Right lobe of liver (tissue), 6 donors: Measurements from ENCODE around the gene KAT7. TPM values are rescaled to one million over a fixed set of nuclear protein-coding genes. Genes with fewer than 3 reads are reported as not detected.

ENCODE experiments used
- ATAC-seq, 4 donors: fragments of 200-7000 bp; cut with Tn5 transposase; one replicate each; pipeline ENCODE4 v1.9.1; 2020; ENCODE audit warnings: mild to moderate bottlenecking in 4 of 4, moderate library complexity in 4 of 4
- DNase-seq, 3 donors: peaks; one replicate each; pipeline ENCODE4 v3.0.0-alpha.2; 2020
- H3K27ac ChIP-seq, 3 donors: fragments of 200-600 bp; one replicate each; pipeline ENCODE4 v1.8.0; 2022
- H3K27me3 ChIP-seq, 2 donors: fragments of 200-600 bp; one replicate each; pipeline ENCODE4 v1.8.0; 2022
- H3K36me3 ChIP-seq, 4 donors: fragments of 200-600 bp; sonication (generic) in 1 of 4; one replicate each; pipeline versions ENCODE4 v1.5.1 to v1.8.0; 2017 to 2022; ENCODE audit warnings: control low read depth in 1 of 4
- H3K4me1 ChIP-seq, 4 donors: fragments of 200-600 bp; sonication (generic) in 1 of 4; one replicate each; pipeline versions ENCODE4 v1.5.1 to v1.8.0; 2017 to 2022; ENCODE audit warnings: control low read depth in 1 of 4
- H3K4me3 ChIP-seq, 3 donors: fragments of 200-600 bp; one replicate each; pipeline ENCODE4 v1.8.0; 2022
- H3K9me3 ChIP-seq, 4 donors: fragments of 200-600 bp; sonication (generic) in 1 of 4; one replicate each; pipeline versions ENCODE4 v1.5.1 to v1.8.0; 2017 to 2022; ENCODE audit warnings: control low read depth in 1 of 4
- CTCF ChIP-seq, 4 donors: fragments of 200-600 bp in 3 of 4; fragments of 450-650 bp in 1 of 4; IDR thresholded peaks; one replicate each; pipeline versions ENCODE4 v1.5.1 to v1.8.0; 2016 to 2022; ENCODE audit warnings: antibody characterized with exemption in 4 of 4, mild to moderate bottlenecking in 2 of 4
- POLR2A ChIP-seq: fragments of 450-650 bp; IDR thresholded peaks from one replicate; pipeline ENCODE4 v1.6.1; 2017; ENCODE audit warnings: antibody characterized with exemption, mild to moderate bottlenecking
- WGBS: methylation state at CpG from one replicate; pipeline ENCODE4 v1.1.6; 2018; ENCODE audit warnings: low coverage, low lambda C conversion rate; ENCODE audit not compliant: insufficient coverage; ENCODE audit errors: missing lambda C conversion rate; 5-methylcytosine and 5-hydroxymethylcytosine counted together
- intact Hi-C, 2 donors: fragments of 100-400 bp; cut with DNase I; formaldehyde crosslinking; loops; one replicate each; pipeline versions ENCODE4 v1.11.2 to v1.14.1; 2022
- total RNA-seq, 6 experiments: library from RNA; depleted of rRNA in 2 of 6; stranded (reverse); fragments of >200 nt in 2 of 6; fragmentation: NEBNext Ultra II Directional in 3 of 6; extraction: Animal tissue kit (Norgen Biotek cat#: 25700) in 3 of 6; gene quantifications; one replicate each; pipeline versions ENCODE4 v1.1.0 to v1.2.4, GENCODE V29; 2016 to 2023
- donor health status: DM: no; HTN: yes; CAD: no.
- donor health status: DM: no; HTN: no; CAD: no.
- donor health status: DM: no; HTN: no; CAD: no.
- donor health status: DM: no; HTN: yes; CAD: no.
- donor health status: DM: no; HTN: yes; CAD: no.

The KAT7 gene
- total RNA-seq, 6 experiments from 2014 or later, result 10.8 to 21.3 (median 15.2) TPM

DNA sequence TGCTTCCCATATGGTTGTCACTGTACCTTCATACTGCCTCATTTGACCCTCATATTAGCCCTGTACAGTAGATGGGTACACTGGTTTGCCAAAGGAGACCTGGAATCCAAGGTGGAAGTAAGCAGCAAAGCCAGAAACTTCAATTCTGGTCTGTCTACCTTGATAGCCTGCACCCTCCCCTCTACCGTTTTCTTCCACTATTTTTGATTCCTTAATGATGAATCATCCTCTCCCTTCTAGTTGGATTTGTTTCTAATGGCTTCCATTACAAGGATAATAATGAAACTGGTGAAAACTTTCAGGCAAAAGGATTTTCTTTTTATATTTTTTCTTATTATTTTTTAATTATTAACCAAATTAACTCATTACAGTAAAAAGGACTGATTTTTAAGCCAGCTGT lies 42.1 kb downstream of the KAT7 start:
- ATAC-seq (no peak), DNase-seq (no peak)
- Histone ChIP-seq H3K4me1 (peaks cover 0 to 7% (median 0%) of the 10 kb centered on the region in 4 donors), H3K36me3 (peaks cover 11 to 34% (median 17%) of the 10 kb centered on the region in 4 donors), H3K27ac (no peak overlapping the region), H3K27me3 (no peaks in the 10 kb centered on the region), H3K4me3 (no peak overlapping the region), H3K9me3 (no peaks in the 10 kb centered on the region)
- TF ChIP-seq CTCF (IDR thresholded peaks at IDR 0.05), result no peak
- TF ChIP-seq POLR2A, result no peak
- intact Hi-C loops, result no loop called here
- 50% methylated on average over 1 of the region's 1 CpG for WGBS

DNA sequence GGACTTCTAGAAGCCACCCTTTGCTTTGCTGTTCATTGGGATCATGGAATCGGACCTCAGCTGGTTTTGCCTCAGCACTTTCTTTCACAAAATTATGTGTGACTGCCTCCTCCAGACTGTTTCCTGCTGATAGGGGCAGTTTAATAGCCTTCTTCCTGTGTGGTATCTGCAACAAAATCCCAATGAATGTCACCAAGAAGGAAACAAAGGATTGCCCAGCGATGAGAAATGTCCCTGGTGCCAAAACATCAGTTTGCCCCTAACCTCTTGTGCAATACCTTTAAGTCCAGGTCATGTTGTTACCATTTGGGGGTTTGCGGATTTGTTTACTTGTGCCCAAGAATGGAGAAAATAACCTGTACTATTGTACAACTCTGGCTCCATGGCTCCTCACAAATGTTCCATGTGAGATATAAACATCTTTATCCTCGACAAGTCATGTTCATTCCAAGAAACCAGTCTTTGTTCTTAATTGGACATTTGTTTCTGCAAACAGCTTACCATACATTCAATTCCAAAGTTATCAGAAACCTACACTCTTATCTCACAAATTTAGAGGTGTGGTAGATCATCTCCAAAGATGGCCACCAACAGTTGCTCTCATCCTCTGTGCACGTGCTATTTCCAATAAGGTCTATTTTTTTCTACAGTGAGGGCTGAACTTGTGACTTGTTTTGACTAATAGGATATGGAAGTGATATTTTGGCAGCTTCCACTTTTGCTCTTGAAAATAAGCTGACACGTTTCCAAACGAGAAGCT lies 44.5 kb downstream of the KAT7 start:
- intact Hi-C loops, result no loop called here
- 46% methylated on average over 7 of the region's 7 CpGs for WGBS
- ATAC-seq (peak; percentile 31 to 60 (median 52)), DNase-seq (no peak)
- Histone ChIP-seq H3K27me3 (no peaks in the 10 kb centered on the region), H3K36me3 (peaks cover 0 to 13% (median 4%) of the 10 kb centered on the region in 4 donors), H3K4me1 (peaks cover 0 to 11% (median 0%) of the 10 kb centered on the region in 4 donors), H3K4me3 (no peak overlapping the region), H3K9me3 (no peaks in the 10 kb centered on the region), H3K27ac (no peak overlapping the region)
- TF ChIP-seq CTCF (IDR thresholded peaks at IDR 0.05) (no peak), POLR2A (no peak)

- 98% methylated on average over 14 of the region's 19 CpGs for WGBS
- Histone ChIP-seq H3K27ac (no peak overlapping the region), H3K9me3 (no peaks in the 10 kb centered on the region), H3K4me3 (no peak overlapping the region), H3K36me3 (peaks cover 0 to 6% (median 3%) of the 10 kb centered on the region in 4 donors), H3K4me1 (peaks cover 0 to 11% (median 0%) of the 10 kb centered on the region in 4 donors), H3K27me3 (no peaks in the 10 kb centered on the region)
- intact Hi-C loops, result no loop called here
- ATAC-seq (no peak), DNase-seq (no peak)
- TF ChIP-seq POLR2A (no peak), CTCF (IDR thresholded peaks at IDR 0.05) (no peak)
Measured at GRCh38 chr17:49834118-49834743, 45.8 kb downstream of the KAT7 start.

DNA sequence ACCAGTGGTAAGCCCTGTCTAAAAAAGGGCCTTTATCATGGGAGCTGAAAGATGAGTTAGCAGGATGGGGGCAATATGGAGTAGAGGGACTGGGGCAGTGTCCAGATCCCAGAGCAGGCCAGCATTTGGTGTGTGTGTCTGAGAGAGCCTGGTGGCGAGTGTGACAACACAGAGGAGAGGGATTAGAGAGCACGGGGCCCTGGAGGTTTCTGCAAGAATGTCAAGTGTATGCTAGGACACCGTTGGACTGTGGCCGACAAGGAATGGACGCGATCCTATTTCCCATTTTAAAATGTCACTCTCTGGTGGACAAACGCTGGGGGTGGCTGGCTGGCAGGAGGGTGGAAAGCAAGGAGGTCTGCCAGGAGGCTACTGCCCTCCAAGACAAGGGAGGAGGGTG lies 47.0 kb downstream of the KAT7 start:
- peaks cover 0 to 5% (median 2%) of the 10 kb centered on the region in 4 donors for H3K36me3 ChIP-seq
- 86% methylated on average over 4 of the region's 7 CpGs for WGBS
- H3K9me3 ChIP-seq, result no peaks in the 10 kb centered on the region

More for the DNA sequence above, 47.0 kb downstream of the KAT7 start:
- ATAC-seq (no peak), DNase-seq (no peak)
- H3K4me3 ChIP-seq, result no peak overlapping the region
- no peaks in the 10 kb centered on the region for H3K27me3 ChIP-seq
- no peak overlapping the region for H3K27ac ChIP-seq
- intact Hi-C loops, result no loop called here
- H3K4me1 ChIP-seq, result peaks cover 0 to 11% (median 0%) of the 10 kb centered on the region in 4 donors
- TF ChIP-seq CTCF (IDR thresholded peaks at IDR 0.05) (no peak), POLR2A (no peak)
